Measurements from ENCODE around the gene EFNA2. TPM values are rescaled to one million over a fixed set of nuclear protein-coding genes. Genes with fewer than 3 reads are reported as not detected.

The EFNA2 gene
- polyA plus RNA-seq, 1 donor from 2014 or later = 10.3 TPM

DNA sequence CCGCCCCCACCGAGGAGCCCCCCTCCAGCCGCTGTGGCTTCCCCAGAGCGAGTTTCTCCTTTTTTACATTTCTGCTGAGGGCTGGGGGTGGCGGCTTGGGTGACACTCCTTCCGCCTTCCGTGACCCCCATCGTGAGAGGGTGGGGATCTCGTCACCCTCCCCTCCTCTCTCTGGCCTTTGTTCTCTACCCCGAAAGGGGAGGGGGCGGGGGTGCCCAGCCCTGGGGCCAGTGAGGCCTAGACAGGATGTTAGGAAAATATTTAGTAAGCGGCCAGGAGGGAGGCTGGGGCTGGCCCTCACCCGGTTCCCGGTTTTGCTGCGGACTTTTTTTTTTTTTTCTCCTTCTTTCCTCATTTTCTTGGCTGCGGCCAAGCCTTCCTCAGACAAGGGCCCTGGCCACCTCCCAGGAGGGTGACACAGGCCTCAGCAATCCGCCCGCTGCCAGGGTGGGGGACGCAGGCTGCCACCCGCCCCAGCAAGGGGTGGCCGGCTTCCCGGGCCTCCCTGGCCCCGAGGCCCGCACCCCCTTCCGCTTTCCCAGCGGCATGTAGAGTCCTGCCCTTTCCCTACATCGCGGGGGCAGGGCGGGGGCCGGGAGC lies 33.4 kb upstream of the EFNA2 start:
- H2AFZ ChIP-seq (ENCODE audit: low read depth, low read length) = no peak overlapping the region
- TF ChIP-seq RAD21 (conservative IDR thresholded peaks at IDR 0.05) (no peak), POLR2AphosphoS5 (IDR thresholded peaks at IDR 0.05) (no peak), EP300 (conservative IDR thresholded peaks at IDR 0.05; ENCODE audit: poor library complexity, severe bottlenecking) (no peak), TAF1 (IDR thresholded peaks at IDR 0.05; ENCODE audit: low read depth) (no peak), SMC3 (conservative IDR thresholded peaks at IDR 0.05; ENCODE audit: poor library complexity) (no peak), EZH2 (IDR thresholded peaks at IDR 0.05; ENCODE audit: borderline replicate concordance, insufficient read depth, low read length, poor library complexity, severe bottlenecking) (no peak), MXI1 (conservative IDR thresholded peaks at IDR 0.05; ENCODE audit: poor library complexity, severe bottlenecking) (no peak)
- TF ChIP-seq, protein P1, sequence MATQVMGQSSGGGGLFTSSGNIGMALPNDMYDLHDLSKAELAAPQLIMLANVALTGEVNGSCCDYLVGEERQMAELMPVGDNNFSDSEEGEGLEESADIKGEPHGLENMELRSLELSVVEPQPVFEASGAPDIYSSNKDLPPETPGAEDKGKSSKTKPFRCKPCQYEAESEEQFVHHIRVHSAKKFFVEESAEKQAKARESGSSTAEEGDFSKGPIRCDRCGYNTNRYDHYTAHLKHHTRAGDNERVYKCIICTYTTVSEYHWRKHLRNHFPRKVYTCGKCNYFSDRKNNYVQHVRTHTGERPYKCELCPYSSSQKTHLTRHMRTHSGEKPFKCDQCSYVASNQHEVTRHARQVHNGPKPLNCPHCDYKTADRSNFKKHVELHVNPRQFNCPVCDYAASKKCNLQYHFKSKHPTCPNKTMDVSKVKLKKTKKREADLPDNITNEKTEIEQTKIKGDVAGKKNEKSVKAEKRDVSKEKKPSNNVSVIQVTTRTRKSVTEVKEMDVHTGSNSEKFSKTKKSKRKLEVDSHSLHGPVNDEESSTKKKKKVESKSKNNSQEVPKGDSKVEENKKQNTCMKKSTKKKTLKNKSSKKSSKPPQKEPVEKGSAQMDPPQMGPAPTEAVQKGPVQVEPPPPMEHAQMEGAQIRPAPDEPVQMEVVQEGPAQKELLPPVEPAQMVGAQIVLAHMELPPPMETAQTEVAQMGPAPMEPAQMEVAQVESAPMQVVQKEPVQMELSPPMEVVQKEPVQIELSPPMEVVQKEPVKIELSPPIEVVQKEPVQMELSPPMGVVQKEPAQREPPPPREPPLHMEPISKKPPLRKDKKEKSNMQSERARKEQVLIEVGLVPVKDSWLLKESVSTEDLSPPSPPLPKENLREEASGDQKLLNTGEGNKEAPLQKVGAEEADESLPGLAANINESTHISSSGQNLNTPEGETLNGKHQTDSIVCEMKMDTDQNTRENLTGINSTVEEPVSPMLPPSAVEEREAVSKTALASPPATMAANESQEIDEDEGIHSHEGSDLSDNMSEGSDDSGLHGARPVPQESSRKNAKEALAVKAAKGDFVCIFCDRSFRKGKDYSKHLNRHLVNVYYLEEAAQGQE (IDR thresholded peaks at IDR 0.05; ENCODE audit: borderline replicate concordance) = no peak
- TF ChIP-seq, protein P2, sequence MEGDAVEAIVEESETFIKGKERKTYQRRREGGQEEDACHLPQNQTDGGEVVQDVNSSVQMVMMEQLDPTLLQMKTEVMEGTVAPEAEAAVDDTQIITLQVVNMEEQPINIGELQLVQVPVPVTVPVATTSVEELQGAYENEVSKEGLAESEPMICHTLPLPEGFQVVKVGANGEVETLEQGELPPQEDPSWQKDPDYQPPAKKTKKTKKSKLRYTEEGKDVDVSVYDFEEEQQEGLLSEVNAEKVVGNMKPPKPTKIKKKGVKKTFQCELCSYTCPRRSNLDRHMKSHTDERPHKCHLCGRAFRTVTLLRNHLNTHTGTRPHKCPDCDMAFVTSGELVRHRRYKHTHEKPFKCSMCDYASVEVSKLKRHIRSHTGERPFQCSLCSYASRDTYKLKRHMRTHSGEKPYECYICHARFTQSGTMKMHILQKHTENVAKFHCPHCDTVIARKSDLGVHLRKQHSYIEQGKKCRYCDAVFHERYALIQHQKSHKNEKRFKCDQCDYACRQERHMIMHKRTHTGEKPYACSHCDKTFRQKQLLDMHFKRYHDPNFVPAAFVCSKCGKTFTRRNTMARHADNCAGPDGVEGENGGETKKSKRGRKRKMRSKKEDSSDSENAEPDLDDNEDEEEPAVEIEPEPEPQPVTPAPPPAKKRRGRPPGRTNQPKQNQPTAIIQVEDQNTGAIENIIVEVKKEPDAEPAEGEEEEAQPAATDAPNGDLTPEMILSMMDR (IDR thresholded peaks at IDR 0.05; ENCODE audit: poor library complexity, severe bottlenecking) = no peak
- peak overlapping the region; percentile 93 for H3K4me3 ChIP-seq (ENCODE audit: low read length)
- H3K79me2 ChIP-seq (replicated peaks; ENCODE audit: insufficient read depth, low read length) = peaks cover 60% of the 10 kb centered on the region
- H3K27ac ChIP-seq (ENCODE audit: low read length) = peak overlapping the region; percentile 98
- H3K4me2 ChIP-seq (ENCODE audit: low read length) = peak overlapping the region; percentile 86
- no peaks in the 10 kb centered on the region for H3K9me3 ChIP-seq (ENCODE audit: low read length)
- H3K9ac ChIP-seq (ENCODE audit: low read length) = peak overlapping the region; percentile 99
- H3K36me3 ChIP-seq (ENCODE audit: insufficient read depth, low read length) = no peaks in the 10 kb centered on the region
- H4K20me1 ChIP-seq (ENCODE audit: insufficient read depth) = peaks cover 4% of the 10 kb centered on the region
- no peaks in the 10 kb centered on the region for H3K9me2 ChIP-seq (ENCODE audit: insufficient read depth, low read length)
- no peaks in the 10 kb centered on the region for H3F3A ChIP-seq (ENCODE audit: insufficient read depth, low read length, poor library complexity, severe bottlenecking)
- H3K27me3 ChIP-seq (ENCODE audit: insufficient read depth, low read depth, low read length) = no peaks in the 10 kb centered on the region

DNA sequence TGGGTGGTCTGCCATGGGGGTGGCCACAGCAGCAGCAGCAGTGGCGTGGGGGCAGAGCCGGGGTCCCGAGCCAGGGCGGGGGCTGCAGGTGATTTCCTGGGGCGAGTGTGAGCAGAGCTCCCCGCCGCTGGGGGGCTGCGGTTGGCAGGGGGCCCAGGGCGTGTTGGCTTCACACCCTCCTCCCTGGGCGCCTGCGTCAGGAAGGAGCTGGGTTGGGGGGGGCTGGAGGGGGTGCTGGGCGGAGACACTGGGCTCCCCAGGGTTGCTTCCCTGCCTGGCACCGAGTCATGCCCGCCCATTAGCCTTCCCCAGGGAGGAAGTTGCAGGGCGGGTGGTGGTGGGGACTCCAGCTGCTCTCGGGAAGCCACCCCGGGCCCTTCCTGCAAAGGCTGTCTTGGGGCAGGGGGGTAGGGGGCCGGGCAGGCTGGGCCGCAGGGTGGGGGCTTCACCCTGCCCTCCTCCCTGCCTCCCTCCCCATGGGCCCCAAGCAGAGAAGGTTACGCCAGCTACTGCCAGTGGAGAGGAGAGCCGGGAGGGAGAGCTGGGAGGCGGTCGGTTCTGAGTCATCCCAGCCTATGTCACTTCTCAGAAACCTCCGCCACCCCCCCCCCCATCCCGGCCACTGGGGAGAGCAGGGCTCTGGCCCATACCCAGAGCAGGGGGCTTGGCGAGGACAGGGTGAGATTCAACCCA lies 32.7 kb upstream of the EFNA2 start:
- Histone ChIP-seq H3K27me3 (ENCODE audit: insufficient read depth, low read depth, low read length) (no peaks in the 10 kb centered on the region), H3F3A (ENCODE audit: insufficient read depth, low read length, poor library complexity, severe bottlenecking) (no peaks in the 10 kb centered on the region), H4K20me1 (ENCODE audit: insufficient read depth) (peaks cover 4% of the 10 kb centered on the region), H3K36me3 (ENCODE audit: insufficient read depth, low read length) (no peaks in the 10 kb centered on the region), H2AFZ (ENCODE audit: low read depth, low read length) (no peak overlapping the region), H3K4me3 (ENCODE audit: low read length) (peak overlapping the region; percentile 93), H3K9me2 (ENCODE audit: insufficient read depth, low read length) (no peaks in the 10 kb centered on the region), H3K79me2 (replicated peaks; ENCODE audit: insufficient read depth, low read length) (peaks cover 60% of the 10 kb centered on the region), H3K27ac (ENCODE audit: low read length) (peak overlapping the region; percentile 98), H3K9me3 (ENCODE audit: low read length) (no peaks in the 10 kb centered on the region), H3K9ac (ENCODE audit: low read length) (peak overlapping the region; percentile 99), H3K4me2 (ENCODE audit: low read length) (peak overlapping the region; percentile 86)
- no peak for TF ChIP-seq EP300 (conservative IDR thresholded peaks at IDR 0.05; ENCODE audit: poor library complexity, severe bottlenecking)
- no peak for TF ChIP-seq RAD21 (conservative IDR thresholded peaks at IDR 0.05)
- no peak for TF ChIP-seq EZH2 (IDR thresholded peaks at IDR 0.05; ENCODE audit: borderline replicate concordance, insufficient read depth, low read length, poor library complexity, severe bottlenecking)
- TF ChIP-seq MXI1 (conservative IDR thresholded peaks at IDR 0.05; ENCODE audit: poor library complexity, severe bottlenecking) = no peak
- TF ChIP-seq, protein P2 (IDR thresholded peaks at IDR 0.05; ENCODE audit: poor library complexity, severe bottlenecking) = no peak
- TF ChIP-seq, protein P1 (IDR thresholded peaks at IDR 0.05; ENCODE audit: borderline replicate concordance) = no peak
- no peak for TF ChIP-seq TAF1 (IDR thresholded peaks at IDR 0.05; ENCODE audit: low read depth)
- no peak for TF ChIP-seq SMC3 (conservative IDR thresholded peaks at IDR 0.05; ENCODE audit: poor library complexity)
- no peak for TF ChIP-seq POLR2AphosphoS5 (IDR thresholded peaks at IDR 0.05)
